ENCODE results near the gene KRTAP4-3.
"Not testable (repeated sequence)": the region's sequence is repeated elsewhere in the genome, so short reads cannot be mapped to it uniquely, and the experiment has no call there.

DNA sequence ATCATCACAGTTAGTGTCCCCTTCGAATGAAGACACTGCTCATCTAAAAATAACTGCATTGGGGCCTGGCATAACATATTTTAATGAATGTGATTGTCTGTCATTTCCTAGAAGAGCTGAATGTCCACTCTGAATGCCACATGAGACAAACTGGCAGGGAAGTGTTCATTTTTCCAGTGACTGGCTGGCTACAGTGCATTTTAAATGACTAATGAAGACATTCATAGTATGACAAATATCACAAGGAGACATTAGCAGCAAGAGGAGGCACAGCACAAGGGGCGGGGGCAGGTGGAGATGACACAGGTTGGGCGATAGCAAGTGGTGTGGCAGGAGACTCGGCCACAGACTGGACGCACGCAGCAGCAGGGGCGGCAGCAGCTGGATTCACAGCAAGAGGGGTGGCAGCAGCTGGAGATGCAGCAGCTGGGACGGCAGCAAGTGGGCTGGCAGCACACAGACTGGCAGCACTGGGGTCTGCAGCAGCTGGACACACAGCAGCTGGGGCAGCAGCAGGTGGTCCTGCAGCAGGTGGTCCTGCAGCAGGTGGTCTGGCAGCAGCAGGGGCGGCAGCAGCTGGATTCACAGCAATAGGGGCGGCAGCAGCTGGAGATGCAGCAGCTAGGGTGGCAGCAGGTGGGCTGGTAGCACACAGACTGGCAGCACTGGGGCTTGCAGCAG, 18.9 kb downstream of the KRTAP4-3 start:
- not testable (repeated sequence) for TF ChIP-seq EZH2, EZH2phosphoT487 (IDR thresholded peaks at IDR 0.05)
- TF ChIP-seq, protein P1, sequence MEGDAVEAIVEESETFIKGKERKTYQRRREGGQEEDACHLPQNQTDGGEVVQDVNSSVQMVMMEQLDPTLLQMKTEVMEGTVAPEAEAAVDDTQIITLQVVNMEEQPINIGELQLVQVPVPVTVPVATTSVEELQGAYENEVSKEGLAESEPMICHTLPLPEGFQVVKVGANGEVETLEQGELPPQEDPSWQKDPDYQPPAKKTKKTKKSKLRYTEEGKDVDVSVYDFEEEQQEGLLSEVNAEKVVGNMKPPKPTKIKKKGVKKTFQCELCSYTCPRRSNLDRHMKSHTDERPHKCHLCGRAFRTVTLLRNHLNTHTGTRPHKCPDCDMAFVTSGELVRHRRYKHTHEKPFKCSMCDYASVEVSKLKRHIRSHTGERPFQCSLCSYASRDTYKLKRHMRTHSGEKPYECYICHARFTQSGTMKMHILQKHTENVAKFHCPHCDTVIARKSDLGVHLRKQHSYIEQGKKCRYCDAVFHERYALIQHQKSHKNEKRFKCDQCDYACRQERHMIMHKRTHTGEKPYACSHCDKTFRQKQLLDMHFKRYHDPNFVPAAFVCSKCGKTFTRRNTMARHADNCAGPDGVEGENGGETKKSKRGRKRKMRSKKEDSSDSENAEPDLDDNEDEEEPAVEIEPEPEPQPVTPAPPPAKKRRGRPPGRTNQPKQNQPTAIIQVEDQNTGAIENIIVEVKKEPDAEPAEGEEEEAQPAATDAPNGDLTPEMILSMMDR (IDR thresholded peaks at IDR 0.05): not testable (repeated sequence)
